T-helper 22 cell (primary cell): ENCODE results near the gene GRHPR.

Experiments
- DNase-seq: peaks from one replicate; pipeline ENCODE4 v3.0.0-alpha.2; 2020; ENCODE audit warnings: low read depth

The GRHPR gene

DNA sequence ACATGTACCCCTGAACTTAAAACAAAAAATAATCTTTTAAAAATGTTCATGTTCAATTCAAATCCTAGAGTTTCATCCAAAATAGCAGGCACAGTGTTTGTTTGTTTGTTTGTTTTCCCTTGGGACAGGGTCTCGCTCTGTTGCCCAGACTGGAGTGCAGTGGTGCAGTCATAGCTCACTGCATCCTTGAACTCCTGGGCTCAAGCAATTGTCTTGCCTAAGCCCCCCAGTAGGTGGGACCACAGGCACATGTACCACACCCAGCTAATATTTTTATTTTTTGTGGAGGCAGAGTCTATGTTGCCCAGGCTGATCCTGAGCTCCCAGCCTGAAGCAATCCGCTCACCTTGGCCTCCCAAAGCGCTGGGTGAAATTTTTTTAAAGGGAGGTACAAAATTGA is 58.3 kb downstream of the GRHPR start:
- DNase-seq, result no peak

DNA sequence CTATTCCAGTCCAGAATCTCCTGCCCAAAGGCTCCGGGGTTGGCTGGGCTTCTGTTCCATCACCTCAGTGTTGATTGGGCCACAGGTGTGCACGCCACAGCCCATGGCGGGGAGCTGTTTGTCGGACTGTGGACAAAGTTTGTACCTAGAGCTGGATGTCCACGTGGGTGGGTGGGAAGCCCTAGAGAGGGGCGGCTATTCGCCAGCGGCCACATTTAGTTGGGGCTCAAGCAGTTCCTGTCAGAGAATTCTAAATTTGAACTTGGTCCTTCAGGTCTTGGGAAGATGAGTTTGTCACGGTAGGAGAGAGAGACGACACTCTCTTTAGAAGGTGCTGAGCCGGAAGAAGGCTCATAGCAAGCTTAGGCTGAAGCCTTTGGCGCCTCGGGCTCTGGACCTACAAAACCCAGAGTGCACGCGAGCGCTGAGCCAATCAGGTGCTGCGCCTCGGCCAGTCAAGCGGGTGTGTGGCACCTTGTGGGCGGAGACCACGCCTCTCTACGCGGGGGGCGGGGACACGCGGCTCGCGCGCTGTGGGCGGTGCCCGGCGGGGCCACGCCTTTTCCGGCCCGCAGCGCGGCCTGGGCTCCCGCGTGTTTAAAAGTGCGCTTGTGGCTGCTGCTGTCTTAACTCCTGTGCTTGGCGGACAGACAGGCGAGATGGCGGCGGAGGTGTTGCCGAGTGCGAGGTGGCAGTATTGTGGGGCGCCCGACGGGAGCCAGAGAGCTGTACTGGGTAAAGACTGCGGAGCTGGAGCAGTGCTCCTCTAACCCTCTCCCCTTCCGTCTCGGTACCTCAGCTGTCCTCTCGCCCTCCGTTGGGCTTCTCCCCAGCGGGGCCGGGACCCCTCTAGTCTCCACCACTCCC is 63.1 kb downstream of the GRHPR start, which contains the start of gene POLR1E:
Gene POLR1E, plus strand, starts transcription at position 560 of the 867 bp plus-strand sequence. Its CDS starts 100 bp downstream, at position 660.
- peak; percentile 92 for DNase-seq

DNA sequence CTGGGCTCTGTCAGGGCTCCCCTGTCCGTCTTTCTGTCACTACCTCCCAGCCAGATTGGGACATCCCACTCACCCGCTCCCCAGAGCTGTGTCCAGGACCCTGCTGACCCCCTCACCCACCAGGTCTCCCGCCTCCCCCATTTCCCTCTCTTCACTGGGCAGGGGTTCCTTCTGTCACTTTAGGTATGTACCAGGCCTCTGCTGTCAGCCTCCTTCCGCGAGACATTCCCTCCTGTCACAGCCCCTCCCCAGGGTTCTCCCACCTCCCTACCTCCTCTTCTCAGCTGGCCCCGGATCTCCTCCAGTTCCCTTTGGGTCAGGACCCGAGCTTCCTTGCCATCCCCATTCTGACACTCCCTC is 63.7 kb downstream of the GRHPR start:
- DNase-seq, result no peak
